ENCODE results near the gene RUSC1. TPM values are rescaled to one million over a fixed set of nuclear protein-coding genes. Genes with fewer than 3 reads are reported as not detected.

Gene RUSC1
- total RNA-seq, 1 experiment from 2014 or later: 69.2 TPM

- Histone ChIP-seq H3K4me2 (ENCODE audit: low read length) (no peak overlapping the region), H3K36me3 (ENCODE audit: control insufficient read depth in 1 of 2, insufficient read depth in 2 of 2, low read length in 2 of 2) (peaks cover 26 to 35% of the 10 kb centered on the region in 2 experiments; a peak in 3 of 4 replicates), H3K9ac (ENCODE audit: low read length) (no peak overlapping the region), H3K79me2 (ENCODE audit: insufficient read depth, low read length) (no peaks in the 10 kb centered on the region), H3K9me3 (ENCODE audit: control insufficient read depth in 1 of 2, insufficient read depth in 1 of 2, low read depth in 1 of 2, low read length in 2 of 2) (no peaks in the 10 kb centered on the region), H3K27ac (ENCODE audit: low read depth, low read length) (no peak overlapping the region), H3K27me3 (ENCODE audit: insufficient read depth, low read length) (no peaks in the 10 kb centered on the region), H3K4me1 (ENCODE audit: control insufficient read depth in 1 of 2, insufficient read depth in 2 of 2, low read length in 2 of 2) (no peaks in the 10 kb centered on the region; a peak in 1 of 4 replicates), H3K9me2 (ENCODE audit: insufficient read depth) (no peaks in the 10 kb centered on the region), H3K4me3 (replicated peaks in 1 of 2; ENCODE audit: low read depth in 1 of 2, low read length in 2 of 2) (no peak overlapping the region), H4K20me1 (ENCODE audit: insufficient read depth) (0 out of 2 replicates have a peak, but pooled peaks cover 3% of the 10 kb centered on the region), H2AFZ (ENCODE audit: low read depth, low read length, poor library complexity, severe bottlenecking) (no peak overlapping the region)
- ATAC-seq (no peak), DNase-seq (ENCODE audit: low read depth, low spot score) (no peak)
- CTCF ChIA-PET: interaction anchor here (1.0 kb wide), 1 partner anchor 84 kb away, joined by 4 read pairs; no protein-coding TSS in a partner anchor
- TF ChIP-seq ATF3 (IDR thresholded peaks at IDR 0.05) (no peak), ZNF274 (IDR thresholded peaks at IDR 0.05; ENCODE audit: low read depth, low read length) (no peak), ZBTB33 (IDR thresholded peaks at IDR 0.05; ENCODE audit: extremely low read depth, insufficient replicate concordance, low read length) (no peak), TCF7L2 (IDR thresholded peaks at IDR 0.05; ENCODE audit: borderline replicate concordance, extremely low read depth, insufficient read depth, insufficient read length) (no peak), RAD21 (IDR thresholded peaks at IDR 0.05; ENCODE audit: low read depth) (no peak), ZFX (IDR thresholded peaks at IDR 0.05) (no peak), POLR2A (IDR thresholded peaks at IDR 0.05; ENCODE audit: borderline replicate concordance, extremely low read depth, insufficient read depth, insufficient read length) (no peak), POLR2AphosphoS5 (IDR thresholded peaks at IDR 0.05; ENCODE audit: low read depth, low read length) (no peak), MAX (IDR thresholded peaks at IDR 0.05) (no peak), SP1 (IDR thresholded peaks at IDR 0.05; ENCODE audit: low read depth) (no peak), SRF (IDR thresholded peaks at IDR 0.05; ENCODE audit: low read depth) (no peak), CBX3 (IDR thresholded peaks at IDR 0.05; ENCODE audit: low read depth) (no peak), CEBPB (IDR thresholded peaks at IDR 0.05; ENCODE audit: low read depth) (no peak), SIN3A (IDR thresholded peaks at IDR 0.05; ENCODE audit: low read depth) (no peak), CTCF (IDR thresholded peaks at IDR 0.05 in 2 of 3, conservative IDR thresholded peaks at IDR 0.05 in 1 of 3; ENCODE audit: borderline replicate concordance in 1 of 3, insufficient read depth in 1 of 3, low read depth in 2 of 3, low read length in 2 of 3) (no peak), REST (IDR thresholded peaks at IDR 0.05; ENCODE audit: low read depth) (no peak), ELF1 (IDR thresholded peaks at IDR 0.05; ENCODE audit: borderline replicate concordance, low read depth) (no peak), JUND (IDR thresholded peaks at IDR 0.05) (no peak), EGR1 (IDR thresholded peaks at IDR 0.05; ENCODE audit: low read depth) (no peak), FOSL1 (IDR thresholded peaks at IDR 0.05; ENCODE audit: low read depth) (no peak)
- intact Hi-C loops (cut with micrococcal nuclease): no loop called here
- RAD21 ChIA-PET (ENCODE audit: low non-redundant PET in 1 of 2, low total read pairs in 2 of 2, uncharacterized antibody in 2 of 2, unreplicated experiment in 2 of 2): no interaction called here
- no TSS peak for BruUV-seq (replicated peaks)
- POLR2A ChIA-PET: no interaction called here
Observed at GRCh38 chr1:155334962-155335361, 14.3 kb downstream of the RUSC1 start.

Data from HCT116 (cell line).